GM10847 (cell line): ENCODE measurements around the gene THOP1.

ENCODE experiments used
- POLR2A ChIP-seq: IDR thresholded peaks from 2 replicates; pipeline ENCODE4 v1.6.1; 2011; ENCODE audit not compliant: insufficient read length; ENCODE audit errors: extremely low read depth

THOP1 gene

GRCh38 chr19:2805261-2805900 is 20.1 kb downstream of the THOP1 start:
- no peak for TF ChIP-seq POLR2A

- TF ChIP-seq POLR2A = no peak
Measured at GRCh38 chr19:2805991-2806649, 20.8 kb downstream of the THOP1 start.

- no peak for TF ChIP-seq POLR2A
Measured at GRCh38 chr19:2806736-2807378, 21.6 kb downstream of the THOP1 start.

DNA sequence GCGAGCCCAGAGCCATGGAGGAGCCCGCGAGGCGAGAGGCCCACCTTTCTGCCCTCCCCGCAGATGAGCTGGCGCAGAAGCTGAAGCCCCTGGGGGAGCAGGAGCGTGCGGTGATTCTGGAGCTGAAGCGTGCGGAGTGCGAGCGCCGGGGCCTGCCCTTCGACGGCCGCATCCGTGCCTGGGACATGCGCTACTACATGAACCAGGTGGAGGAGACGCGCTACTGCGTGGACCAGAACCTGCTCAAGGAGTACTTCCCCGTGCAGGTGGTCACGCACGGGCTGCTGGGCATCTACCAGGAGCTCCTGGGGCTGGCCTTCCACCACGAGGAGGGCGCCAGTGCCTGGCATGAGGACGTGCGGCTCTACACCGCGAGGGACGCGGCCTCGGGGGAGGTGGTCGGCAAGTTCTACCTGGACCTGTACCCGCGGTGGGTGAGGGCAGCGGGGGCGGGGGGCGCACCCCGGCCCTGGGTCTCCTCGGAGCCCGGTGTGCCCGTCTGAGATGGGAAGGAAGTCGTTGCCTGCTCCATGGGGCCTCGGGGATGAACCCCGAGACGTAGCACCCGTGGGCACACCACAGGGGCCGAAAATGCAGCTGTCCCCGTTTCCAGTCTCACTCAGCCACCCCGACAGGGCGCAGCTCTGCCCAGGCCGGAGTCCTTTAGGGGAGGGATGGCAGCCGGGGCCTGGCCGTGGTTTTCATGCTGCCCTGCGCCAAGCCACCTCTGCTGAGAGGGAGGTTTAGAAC is 22.3 kb downstream of the THOP1 start:
- no peak for TF ChIP-seq POLR2A

DNA sequence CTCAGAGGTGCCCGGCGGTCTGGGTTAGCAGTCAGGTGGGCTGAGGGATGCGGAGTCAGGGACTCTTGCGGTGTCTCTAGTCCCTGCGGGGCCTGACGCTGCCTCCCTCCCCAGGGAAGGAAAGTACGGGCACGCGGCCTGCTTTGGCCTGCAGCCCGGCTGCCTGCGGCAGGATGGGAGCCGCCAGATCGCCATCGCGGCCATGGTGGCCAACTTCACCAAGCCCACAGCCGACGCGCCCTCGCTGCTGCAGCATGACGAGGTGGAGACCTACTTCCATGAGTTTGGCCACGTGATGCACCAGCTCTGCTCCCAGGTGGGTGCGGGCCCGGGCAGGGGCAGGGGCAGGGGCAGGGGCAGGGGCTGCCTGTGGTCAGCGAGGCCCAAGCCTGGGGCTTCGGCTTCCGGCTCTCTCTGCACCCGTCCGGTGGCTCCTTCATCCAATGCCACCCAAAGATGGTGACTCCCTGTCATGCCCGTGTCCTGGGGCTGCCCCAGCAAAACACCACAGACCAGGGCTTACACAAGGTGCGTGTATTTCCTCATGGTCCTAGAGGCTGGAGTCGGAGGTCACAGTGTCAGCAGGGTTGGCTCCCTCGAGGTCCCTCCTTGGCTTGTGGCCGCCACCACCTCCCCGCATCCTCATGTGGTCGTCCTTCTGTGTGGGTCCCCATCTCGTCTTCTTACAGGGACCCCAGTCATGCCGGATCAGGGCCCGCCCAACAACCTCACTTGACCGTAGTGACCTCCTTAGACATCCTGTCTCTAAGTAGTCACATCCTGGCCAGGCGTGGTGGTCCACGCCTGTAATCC is 23.0 kb downstream of the THOP1 start:
- TF ChIP-seq POLR2A = no peak

DNA sequence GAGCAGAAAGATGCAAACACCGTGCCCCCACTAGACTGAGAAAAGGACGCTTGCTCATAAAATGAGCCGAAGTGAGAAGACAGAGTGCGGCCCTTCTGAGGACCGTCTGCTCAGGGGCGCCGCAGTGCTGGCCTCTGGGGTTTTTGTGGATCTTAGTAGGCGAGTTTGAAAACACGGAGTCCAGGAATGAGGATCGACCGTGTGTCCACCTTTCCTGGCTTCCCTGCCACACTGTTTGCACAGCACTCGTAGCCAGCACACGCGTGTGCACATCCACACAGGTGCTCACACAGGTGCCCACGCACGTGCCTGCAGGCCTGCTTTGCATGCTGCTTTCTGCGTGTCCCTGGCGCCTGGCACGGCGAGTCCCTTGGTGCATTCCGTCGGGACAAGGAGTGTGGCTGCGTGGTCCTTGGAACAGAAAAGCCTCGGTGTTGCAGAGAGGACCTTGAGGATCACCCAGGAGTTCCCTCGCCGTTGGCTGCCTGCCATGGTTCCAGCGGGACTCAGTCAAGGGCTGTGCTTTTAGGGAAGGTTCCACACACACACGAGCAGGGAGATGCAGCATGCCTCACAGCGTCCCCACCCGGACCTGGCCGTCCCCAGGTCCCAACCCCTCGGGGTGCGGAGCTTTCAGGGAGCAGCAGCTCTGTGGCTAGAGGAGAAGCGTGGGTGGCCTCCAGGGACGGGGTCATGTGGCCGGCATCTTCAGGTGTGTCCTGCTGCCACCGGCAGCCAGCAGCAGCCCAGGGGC is 24.3 kb downstream of the THOP1 start:
- no peak for TF ChIP-seq POLR2A

DNA sequence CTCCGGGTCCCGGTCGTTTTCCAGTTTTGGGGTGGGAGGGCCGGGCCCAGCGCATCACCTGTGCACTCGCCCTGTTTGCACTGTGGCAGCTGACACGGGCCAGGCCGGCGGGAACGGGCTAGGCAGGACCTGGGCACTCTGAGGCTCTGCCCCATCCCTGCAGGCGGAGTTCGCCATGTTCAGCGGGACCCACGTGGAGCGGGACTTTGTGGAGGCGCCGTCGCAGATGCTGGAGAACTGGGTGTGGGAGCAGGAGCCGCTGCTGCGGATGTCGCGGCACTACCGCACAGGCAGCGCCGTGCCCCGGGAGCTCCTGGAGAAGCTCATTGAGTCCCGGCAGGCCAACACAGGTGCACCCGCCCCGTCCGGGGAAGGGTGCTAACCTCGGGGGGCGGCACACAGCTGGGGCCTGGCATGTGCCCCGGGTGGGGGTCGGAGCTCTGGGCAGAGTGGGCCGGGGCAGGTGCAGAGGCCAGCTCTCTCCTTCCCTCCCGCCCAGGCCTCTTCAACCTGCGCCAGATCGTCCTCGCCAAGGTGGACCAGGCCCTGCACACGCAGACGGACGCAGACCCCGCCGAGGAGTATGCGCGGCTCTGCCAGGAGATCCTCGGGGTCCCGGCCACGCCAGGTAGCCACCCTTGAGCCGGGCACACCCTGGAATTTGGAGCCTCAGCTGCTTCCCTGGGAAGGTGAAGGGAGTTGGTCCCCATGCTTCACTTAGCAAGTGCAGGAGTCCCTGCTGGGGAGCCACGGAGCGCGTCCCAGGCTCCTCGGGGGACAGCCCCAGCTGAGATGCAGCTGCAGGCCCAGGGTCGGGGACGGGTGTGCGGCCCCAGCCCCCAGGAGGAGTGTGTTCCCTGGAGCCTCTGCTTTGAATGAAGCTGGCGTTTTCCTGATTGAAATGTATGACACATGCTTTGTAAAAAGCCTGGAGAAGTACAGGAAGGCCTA is 25.1 kb downstream of the THOP1 start:
- TF ChIP-seq POLR2A = no peak

GRCh38 chr19:2811221-2811722 is 26.0 kb downstream of the THOP1 start:
- no peak for TF ChIP-seq POLR2A

DNA sequence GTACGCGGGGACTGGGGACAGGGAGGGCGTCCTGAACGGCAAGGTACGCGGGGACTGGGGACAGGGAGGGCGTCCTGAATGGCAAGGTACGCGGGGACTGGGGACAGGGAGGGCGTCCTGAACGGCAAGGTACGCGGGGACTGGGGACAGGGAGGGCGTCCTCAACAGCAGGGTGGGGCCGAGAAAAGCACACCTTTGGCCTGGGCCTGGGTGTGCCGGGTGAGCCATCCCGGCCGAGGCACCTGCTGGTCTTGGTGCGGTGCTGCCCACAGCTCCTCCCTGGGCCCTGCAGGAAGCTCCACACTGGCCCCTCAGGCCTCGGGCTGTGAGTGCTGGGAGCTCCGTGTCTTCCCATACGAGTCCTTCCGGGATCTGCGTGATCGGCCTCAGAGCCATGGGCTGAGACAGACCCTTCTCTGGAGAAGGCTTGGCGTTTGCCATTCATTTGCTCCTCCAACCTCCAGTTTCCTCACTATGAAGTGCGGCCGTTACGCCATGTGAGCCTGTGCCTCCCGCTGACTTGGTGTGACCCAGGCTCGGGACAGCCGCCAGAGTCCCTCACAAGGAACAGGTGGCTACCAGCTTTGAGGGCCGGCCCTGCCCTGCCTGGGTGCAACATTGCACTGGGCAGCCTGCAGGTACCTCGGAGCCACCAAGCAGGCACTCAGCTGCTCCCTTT is 26.6 kb downstream of the THOP1 start:
- TF ChIP-seq POLR2A = no peak

- no peak for TF ChIP-seq POLR2A
Measured at GRCh38 chr19:2812414-2813234, 27.3 kb downstream of the THOP1 start.
